Activated naive CD4-positive, alpha-beta T cell treated with anti-CD3 and anti-CD28 coated beads, Interleukin-2, amount 50 U/mL, for 72 hours (primary cell): ENCODE data around the gene KIF5C. TPM values are rescaled to one million over a fixed set of nuclear protein-coding genes. Genes with fewer than 3 reads are reported as not detected.

Source experiments
- ATAC-seq, 2 donors: fragments of 150-1000 bp; cut with Tn5 transposase; 2 replicates each; pipeline ENCODE4 v1.10.0; 2021; ENCODE audit warnings: mild to moderate bottlenecking in 2 of 2, moderate library complexity in 2 of 2
- DNase-seq, 2 donors: peaks; one replicate each; pipeline ENCODE4 v3.0.0; 2021 to 2022; ENCODE audit warnings: low spot score in 2 of 2
- H3K27ac Mint-ChIP-seq, 2 donors: one replicate each; pipeline ENCODE4 v1.8.0; 2022; ENCODE audit warnings: mild to moderate bottlenecking in 2 of 2, mixed read lengths in 2 of 2
- H3K36me3 Mint-ChIP-seq, 2 donors: one replicate each; pipeline ENCODE4 v1.8.0; 2022; ENCODE audit warnings: mixed read lengths in 2 of 2
- H3K9me3 Mint-ChIP-seq, 2 donors: one replicate each; pipeline ENCODE4 v1.8.0; 2022; ENCODE audit warnings: mixed read lengths in 2 of 2
- total RNA-seq, 2 donors: library from RNA; stranded (reverse); gene quantifications; one replicate each; pipeline ENCODE4 v1.2.3, GENCODE V29; 2022

Gene KIF5C
- total RNA-seq, 2 donors from 2014 or later, result 16.4 to 26.8 TPM

DNA sequence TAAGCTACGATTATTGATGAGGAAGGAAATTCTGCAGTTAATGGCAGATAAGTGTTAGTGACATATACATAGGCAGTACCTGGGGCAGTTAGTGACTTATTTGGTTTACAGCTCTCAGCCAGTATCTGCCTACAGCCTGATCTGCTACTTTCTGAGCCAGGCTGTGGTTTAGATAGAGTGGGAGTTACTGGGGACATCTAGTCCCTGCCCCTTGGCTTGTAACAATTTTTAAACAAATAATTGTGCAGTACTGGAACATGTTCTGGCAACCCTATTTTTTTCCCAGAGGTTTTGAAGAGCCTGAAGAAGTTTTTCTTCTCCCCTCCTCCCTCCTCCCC lies 2.3 kb downstream of the KIF5C start:
- DNase-seq (no peak), ATAC-seq (no peak)
- H3K9me3 Mint-ChIP-seq, result no peaks in the 10 kb centered on the region
- H3K36me3 Mint-ChIP-seq, result peaks cover 0 to 6% of the 10 kb centered on the region in 2 donors
- no peak overlapping the region for H3K27ac Mint-ChIP-seq

DNA sequence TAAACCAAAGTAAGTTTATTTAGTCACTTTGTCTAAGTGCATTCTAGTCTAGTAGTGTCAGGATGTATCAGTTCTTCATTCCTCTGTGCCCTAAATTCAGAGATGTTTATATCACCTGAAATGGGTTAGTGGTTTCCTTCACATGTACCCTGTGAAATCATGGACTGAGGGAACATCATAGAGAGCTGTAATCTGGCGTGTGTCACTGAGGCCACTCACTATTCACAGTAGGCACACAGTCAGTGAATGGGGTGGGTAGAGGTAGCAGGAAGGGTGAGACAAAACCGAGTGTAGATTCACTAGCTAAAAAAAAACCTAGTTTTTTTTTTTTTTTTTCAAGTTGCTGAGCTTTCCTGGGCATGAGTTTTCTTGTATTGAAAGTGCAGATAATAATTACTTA lies 5.6 kb downstream of the KIF5C start:
- H3K36me3 Mint-ChIP-seq, result peaks cover 0 to 6% of the 10 kb centered on the region in 2 donors
- no peak overlapping the region for H3K27ac Mint-ChIP-seq
- ATAC-seq (no peak), DNase-seq (no peak)
- H3K9me3 Mint-ChIP-seq, result no peaks in the 10 kb centered on the region

- Mint-ChIP-seq H3K27ac (no peak overlapping the region), H3K9me3 (no peaks in the 10 kb centered on the region), H3K36me3 (peaks cover 0 to 6% of the 10 kb centered on the region in 2 donors)
- ATAC-seq (no peak), DNase-seq (no peak)
Observed at GRCh38 chr2:148882051-148882450, 7.0 kb downstream of the KIF5C start.

DNA sequence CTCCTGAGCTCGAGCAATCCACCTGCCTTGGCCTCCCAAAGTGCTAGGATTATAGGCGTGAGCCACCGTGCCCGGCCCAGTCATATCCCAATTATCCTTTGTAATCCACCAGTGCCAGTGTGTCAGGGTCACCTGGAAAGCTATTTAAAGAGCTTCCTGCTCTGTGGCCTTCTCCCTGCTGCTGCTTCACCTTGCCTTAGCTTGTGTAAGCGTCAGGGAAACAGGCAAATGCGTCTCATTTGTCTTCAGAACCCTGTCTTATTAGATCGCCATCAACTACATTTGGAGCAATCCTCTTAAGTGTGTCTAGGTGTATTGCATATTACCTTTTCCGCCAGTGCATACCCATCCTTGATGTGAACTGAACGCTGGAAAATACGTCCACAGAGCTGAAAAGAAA lies 10.2 kb downstream of the KIF5C start:
- DNase-seq (no peak), ATAC-seq (no peak)
- H3K36me3 Mint-ChIP-seq, result peaks cover 4 to 6% of the 10 kb centered on the region in 2 donors
- H3K9me3 Mint-ChIP-seq, result no peaks in the 10 kb centered on the region
- H3K27ac Mint-ChIP-seq, result no peak overlapping the region

DNA sequence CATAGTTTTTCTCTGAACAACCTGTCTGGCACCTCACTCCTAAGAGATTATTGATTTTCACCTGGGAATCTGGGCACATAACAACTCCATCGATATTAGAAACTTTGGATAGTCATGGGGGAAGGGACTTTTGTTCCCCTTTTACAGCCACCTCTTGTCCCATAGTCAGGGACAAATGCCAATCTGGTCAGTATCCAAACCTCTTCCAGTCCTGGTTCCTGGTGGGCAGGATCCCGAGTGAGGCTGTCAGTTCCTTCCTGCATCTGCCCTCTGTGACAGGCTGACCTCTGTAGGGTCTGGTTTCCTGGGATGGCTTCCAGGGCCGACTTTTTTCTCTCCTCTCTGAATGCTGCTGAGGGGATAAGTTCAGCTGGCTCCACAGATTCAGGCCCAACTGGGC lies 11.0 kb downstream of the KIF5C start:
- DNase-seq, result no peak
- no peak overlapping the region for H3K27ac Mint-ChIP-seq
- no peaks in the 10 kb centered on the region for H3K9me3 Mint-ChIP-seq
- ATAC-seq, result no peak
- peaks cover 0 to 4% of the 10 kb centered on the region in 2 donors for H3K36me3 Mint-ChIP-seq

DNA sequence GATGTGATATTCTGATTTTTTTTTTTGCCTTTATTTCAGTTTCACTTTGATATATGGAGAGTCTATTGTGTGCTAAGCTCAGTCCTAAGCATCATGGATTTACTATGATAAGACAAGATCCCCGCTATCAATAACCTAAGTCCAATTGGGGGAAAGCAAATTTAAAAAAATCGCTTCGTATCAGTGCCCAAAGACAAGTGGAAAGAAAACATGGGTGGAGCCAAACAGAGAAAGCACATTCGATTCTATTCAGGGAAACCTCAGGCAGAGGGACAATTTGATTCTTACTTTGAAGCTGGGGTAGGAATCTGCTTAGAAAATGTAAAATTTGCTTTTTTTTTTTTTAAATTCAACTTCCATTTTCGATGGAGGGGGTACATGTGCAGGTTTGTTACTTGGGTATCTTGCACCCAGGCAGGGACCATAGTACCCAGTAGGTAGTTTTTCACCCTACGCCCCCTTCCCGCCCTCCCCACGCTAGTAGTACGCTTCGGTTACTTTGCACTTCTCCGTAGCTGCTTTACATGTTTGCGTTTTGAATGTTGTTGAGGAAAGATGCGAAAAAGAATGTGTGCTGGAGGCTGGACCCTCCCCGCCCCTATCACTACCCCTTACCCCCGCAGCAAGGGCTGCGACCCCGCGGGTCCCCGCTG lies 12.4 kb downstream of the KIF5C start:
- Mint-ChIP-seq H3K9me3 (no peaks in the 10 kb centered on the region), H3K27ac (no peak overlapping the region), H3K36me3 (peaks cover 7 to 9% of the 10 kb centered on the region in 2 donors)
- DNase-seq (no peak), ATAC-seq (peak in 1 of 2 donors; percentile 55)

DNA sequence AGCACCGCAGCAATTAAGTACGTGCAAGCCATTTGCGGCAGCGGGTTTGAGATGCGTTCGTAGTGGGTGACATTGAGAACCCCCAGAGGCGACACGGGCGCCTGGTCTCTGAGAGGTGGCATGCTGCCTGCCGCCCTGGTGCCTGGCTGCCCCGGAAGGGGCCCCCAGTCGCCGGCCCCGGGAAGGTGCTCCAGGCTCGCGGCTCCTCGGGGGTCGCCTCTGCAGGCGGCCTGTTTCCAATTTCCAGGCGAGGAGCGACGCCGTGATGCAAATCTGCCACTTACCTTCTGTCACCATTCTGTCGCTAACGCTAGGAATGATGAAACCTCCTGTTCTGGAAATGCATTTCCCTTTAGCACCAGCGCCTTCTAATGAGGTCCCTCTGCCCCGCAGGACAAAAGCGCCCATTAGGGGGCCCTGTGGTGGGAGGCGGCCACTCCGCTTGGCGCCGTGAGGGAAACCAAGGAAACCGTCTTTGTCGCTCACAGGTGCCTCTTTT lies 13.0 kb downstream of the KIF5C start:
- DNase-seq (peak in 1 of 2 donors; percentile 14), ATAC-seq (peak; percentile 29 to 67)
- Mint-ChIP-seq H3K9me3 (peaks cover 3% of the 10 kb centered on the region in 2 donors), H3K36me3 (peaks cover 9 to 13% of the 10 kb centered on the region in 2 donors), H3K27ac (no peak overlapping the region)

DNA sequence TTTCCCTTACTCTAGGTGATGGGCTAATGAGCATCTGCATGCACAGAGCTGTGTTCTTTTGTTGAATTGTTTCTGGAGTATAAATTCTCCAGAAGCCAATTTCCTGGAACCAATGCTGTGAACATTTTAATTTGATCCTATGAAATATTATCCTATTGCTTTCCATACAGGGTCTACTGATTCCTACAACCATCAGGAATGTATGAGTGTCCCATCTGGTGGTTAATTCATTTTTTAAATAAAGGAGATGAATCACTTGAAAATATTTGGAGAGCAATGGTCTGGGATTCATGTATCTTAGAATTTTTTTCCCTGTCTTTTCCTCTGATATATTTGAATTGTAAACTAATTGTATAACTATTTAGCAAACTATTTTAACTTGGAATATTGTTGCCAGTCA lies 14.0 kb downstream of the KIF5C start:
- no peak overlapping the region for H3K27ac Mint-ChIP-seq
- peaks cover 15 to 22% of the 10 kb centered on the region in 2 donors for H3K36me3 Mint-ChIP-seq
- peaks cover 10 to 11% of the 10 kb centered on the region in 2 donors for H3K9me3 Mint-ChIP-seq

GRCh38 chr2:148893906-148894305 lies 18.9 kb downstream of the KIF5C start:
- peaks cover 15 to 22% of the 10 kb centered on the region in 2 donors for H3K36me3 Mint-ChIP-seq
- H3K27ac Mint-ChIP-seq, result no peak overlapping the region
- ATAC-seq (no peak), DNase-seq (no peak)
- H3K9me3 Mint-ChIP-seq, result peaks cover 10 to 11% of the 10 kb centered on the region in 2 donors

More for the DNA sequence above, 14.0 kb downstream of the KIF5C start:
- DNase-seq (no peak), ATAC-seq (no peak)

- DNase-seq (no peak), ATAC-seq (no peak)
- Mint-ChIP-seq H3K9me3 (peaks cover 10 to 11% of the 10 kb centered on the region in 2 donors), H3K36me3 (peaks cover 11 to 22% of the 10 kb centered on the region in 2 donors), H3K27ac (no peak overlapping the region)
Observed at GRCh38 chr2:148896136-148896535, 21.1 kb downstream of the KIF5C start.

DNA sequence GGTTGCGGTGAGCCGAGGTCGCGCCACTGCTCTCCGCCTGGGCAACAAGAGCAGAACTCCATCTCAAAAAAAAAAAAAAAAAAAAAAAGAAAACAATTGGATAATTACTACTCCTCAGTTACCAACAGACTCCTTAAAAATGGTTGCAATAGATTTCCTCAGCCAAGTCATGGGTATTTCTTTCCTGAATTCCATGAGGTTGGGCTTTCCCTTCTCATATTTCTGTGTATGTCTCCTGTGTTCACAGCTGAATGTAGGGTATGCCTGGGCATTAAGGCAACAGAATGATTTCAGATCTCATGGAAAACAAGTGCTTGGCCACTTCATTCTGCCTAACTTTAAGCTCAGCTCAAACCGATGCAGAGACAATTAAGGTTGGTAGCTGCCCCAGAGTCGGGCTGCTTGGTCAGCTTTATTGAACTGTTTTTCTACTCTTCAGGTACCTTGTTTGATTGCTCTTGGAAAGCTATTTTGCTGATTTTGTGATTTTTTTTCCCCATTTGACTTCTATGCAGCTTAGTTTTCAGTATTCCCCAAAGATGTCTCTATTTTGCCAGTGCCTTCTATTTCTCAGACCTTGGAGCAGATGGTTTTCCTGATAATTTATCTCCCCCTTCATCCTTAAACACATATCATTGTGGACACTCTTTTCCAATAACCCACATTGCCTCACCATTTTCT lies 24.8 kb downstream of the KIF5C start:
- ATAC-seq (no peak), DNase-seq (no peak)
- H3K27ac Mint-ChIP-seq, result no peak overlapping the region
- no peaks in the 10 kb centered on the region for H3K9me3 Mint-ChIP-seq
- no peaks in the 10 kb centered on the region for H3K36me3 Mint-ChIP-seq

DNA sequence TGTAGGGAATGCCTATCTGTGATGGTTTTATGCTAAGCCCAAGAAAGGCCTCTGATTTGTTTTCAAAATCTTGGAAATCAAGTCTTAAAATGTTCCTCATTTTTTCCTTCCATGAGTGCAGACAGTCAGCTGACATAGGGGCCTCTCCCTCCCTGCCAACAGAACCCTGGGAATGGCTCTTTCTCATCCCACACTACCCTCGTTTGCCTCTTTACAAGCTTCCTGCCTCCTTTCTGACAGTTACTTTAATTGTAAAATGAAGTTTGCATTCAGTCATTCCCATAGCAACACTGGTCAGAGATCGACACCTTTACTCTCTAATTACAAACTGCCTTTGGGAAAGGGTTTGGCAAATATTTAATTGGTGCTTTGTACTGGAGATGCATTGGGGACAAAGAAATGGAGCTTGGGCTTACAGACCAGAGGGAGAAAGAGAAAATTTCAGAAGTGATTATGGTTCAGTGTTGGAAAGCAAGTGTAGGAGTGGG lies 25.4 kb downstream of the KIF5C start:
- Mint-ChIP-seq H3K27ac (no peak overlapping the region), H3K9me3 (peaks cover 3 to 4% of the 10 kb centered on the region in 2 donors), H3K36me3 (peaks cover under 1 to 3% of the 10 kb centered on the region in 2 donors)
- no peak for DNase-seq
- ATAC-seq, result no peak

DNA sequence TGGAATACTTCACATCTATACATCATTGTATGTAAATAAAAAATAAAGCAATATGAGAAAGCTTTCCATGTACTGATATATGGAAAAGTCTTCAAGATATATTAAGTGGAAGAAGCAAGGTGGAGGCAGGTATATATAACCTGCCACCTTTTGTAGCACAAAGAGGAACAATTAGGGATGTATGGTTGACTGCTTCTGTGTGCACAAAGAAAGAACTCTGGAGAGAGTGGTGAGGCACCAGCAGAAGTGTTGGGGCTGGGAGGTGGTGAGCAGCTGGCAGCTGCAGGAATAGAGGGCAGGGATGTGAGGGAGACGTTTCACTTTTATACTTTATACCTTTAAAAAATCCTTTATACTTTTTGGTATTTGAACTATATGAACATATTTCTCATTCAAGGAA lies 26.1 kb downstream of the KIF5C start:
- Mint-ChIP-seq H3K9me3 (peaks cover 4 to 6% of the 10 kb centered on the region in 2 donors), H3K27ac (no peak overlapping the region), H3K36me3 (peaks cover 7 to 10% of the 10 kb centered on the region in 2 donors)
- ATAC-seq, result no peak
- DNase-seq, result no peak

DNA sequence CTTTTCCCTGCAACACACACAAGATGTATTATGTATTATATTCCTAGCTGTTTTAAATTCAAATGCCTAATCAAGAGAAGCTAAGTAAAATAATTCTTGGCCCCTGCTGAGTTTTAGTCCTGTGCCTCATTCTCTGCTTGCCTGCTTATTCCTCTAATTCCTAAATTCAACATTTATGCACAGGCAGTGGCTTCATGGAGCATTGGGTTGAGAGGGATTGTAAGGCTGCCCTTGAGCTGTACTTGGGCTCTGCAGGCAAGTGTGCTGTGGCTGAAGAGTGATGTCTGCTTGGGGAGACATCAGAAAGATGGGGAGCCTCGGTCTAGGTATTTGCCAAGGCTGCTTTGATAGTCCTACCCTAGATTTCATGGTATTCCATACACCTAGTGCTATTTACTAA lies 27.8 kb downstream of the KIF5C start:
- ATAC-seq (no peak), DNase-seq (no peak)
- Mint-ChIP-seq H3K9me3 (peaks cover 4 to 6% of the 10 kb centered on the region in 2 donors), H3K36me3 (peaks cover 7 to 10% of the 10 kb centered on the region in 2 donors), H3K27ac (no peak overlapping the region)

- peaks cover 7 to 10% of the 10 kb centered on the region in 2 donors for H3K36me3 Mint-ChIP-seq
- ATAC-seq (no peak), DNase-seq (no peak)
- H3K9me3 Mint-ChIP-seq, result peaks cover 4 to 6% of the 10 kb centered on the region in 2 donors
- H3K27ac Mint-ChIP-seq, result no peak overlapping the region
Observed at GRCh38 chr2:148903294-148903693, 28.3 kb downstream of the KIF5C start.

DNA sequence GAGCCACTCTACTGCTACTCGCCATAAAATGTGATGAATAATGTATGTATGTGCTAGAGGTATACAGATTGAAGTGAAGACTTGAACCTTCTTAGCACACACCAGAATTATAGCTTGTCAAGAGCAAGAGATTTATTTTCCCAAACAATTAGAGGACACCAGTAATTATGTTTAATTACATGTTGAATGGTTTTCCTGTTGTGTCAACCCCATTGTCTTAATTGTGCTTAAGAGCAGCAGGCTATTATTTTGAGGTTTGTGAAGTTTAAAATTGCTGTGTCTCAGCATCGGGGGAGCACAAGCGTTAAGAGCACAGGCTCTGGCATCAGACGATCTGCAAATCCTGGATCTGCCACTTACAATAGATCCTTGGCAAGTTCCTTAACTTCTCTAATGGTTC lies 29.0 kb downstream of the KIF5C start:
- H3K36me3 Mint-ChIP-seq, result peaks cover 7 to 10% of the 10 kb centered on the region in 2 donors
- no peak for ATAC-seq
- no peak for DNase-seq
- H3K9me3 Mint-ChIP-seq, result peaks cover 4 to 6% of the 10 kb centered on the region in 2 donors
- H3K27ac Mint-ChIP-seq, result no peak overlapping the region

- no peak for DNase-seq
- Mint-ChIP-seq H3K9me3 (peaks cover 4 to 9% of the 10 kb centered on the region in 2 donors), H3K27ac (no peak overlapping the region), H3K36me3 (peaks cover 7 to 10% of the 10 kb centered on the region in 2 donors)
- ATAC-seq, result no peak
Observed at GRCh38 chr2:148906124-148906523, 31.1 kb downstream of the KIF5C start.
